Tibial nerve (tissue), 4 donors: ENCODE data around the gene TSPO. TPM values are rescaled to one million over a fixed set of nuclear protein-coding genes. Genes with fewer than 3 reads are reported as not detected.

ENCODE experiments used
- DNase-seq, 2 donors: peaks; one replicate each; pipeline ENCODE4 v3.0.0-alpha.2; 2019; ENCODE audit warnings: low spot score in 2 of 2
- H3K27ac ChIP-seq, 4 donors: fragments of 200-600 bp; sonication (generic) in 3 of 4; one replicate each; pipeline ENCODE4 v1.5.1; 2017 to 2019; ENCODE audit warnings: mild to moderate bottlenecking in 1 of 4
- H3K27me3 ChIP-seq, 2 donors: fragments of 200-600 bp; sonication (generic) in 1 of 2; one replicate each; pipeline versions ENCODE4 v1.5.1 to v1.6.0; 2017 to 2019
- H3K36me3 ChIP-seq, 3 donors: fragments of 200-600 bp; sonication (generic); one replicate each; pipeline ENCODE4 v1.5.1; 2018 to 2019
- H3K4me1 ChIP-seq, 4 donors: fragments of 200-600 bp; sonication (generic) in 3 of 4; one replicate each; pipeline ENCODE4 v1.5.1; 2017 to 2019
- H3K4me3 ChIP-seq, 4 donors: fragments of 200-600 bp; sonication (generic) in 3 of 4; one replicate each; pipeline ENCODE4 v1.5.1; 2017 to 2019; ENCODE audit warnings: mild to moderate bottlenecking in 1 of 4, moderate library complexity in 1 of 4
- H3K9me3 ChIP-seq, 4 donors: fragments of 200-600 bp; sonication (generic) in 3 of 4; one replicate each; pipeline ENCODE4 v1.5.1; 2017 to 2019
- CTCF ChIP-seq, 5 experiments: fragments of 200-600 bp in 3 of 5; fragments of 450-650 bp in 2 of 5; sonication (generic) in 3 of 5; IDR thresholded peaks; one replicate each; pipeline ENCODE4 v1.5.1; 2016 to 2019; ENCODE audit warnings: antibody characterized with exemption in 5 of 5, mild to moderate bottlenecking in 3 of 5, moderate library complexity in 2 of 5
- EP300 ChIP-seq, 2 donors: sonication (generic); formaldehyde crosslinking; IDR thresholded peaks; one replicate each; pipeline ENCODE4 v1.6.1; 2017; ENCODE audit warnings: antibody characterized with exemption in 2 of 2, mild to moderate bottlenecking in 1 of 2
- POLR2A ChIP-seq, 2 donors: fragments of 450-650 bp; IDR thresholded peaks; one replicate each; pipeline ENCODE4 v1.6.1; 2017; ENCODE audit warnings: antibody characterized with exemption in 2 of 2, mild to moderate bottlenecking in 2 of 2, moderate library complexity in 2 of 2
- WGBS, 2 donors: methylation state at CpG; one replicate each; pipeline ENCODE4 v1.1.5; 2018; 5-methylcytosine and 5-hydroxymethylcytosine counted together
- total RNA-seq, 4 donors: library from RNA; depleted of rRNA; stranded (reverse); fragments of >200 nt; gene quantifications; one replicate each; pipeline ENCODE4 v1.1.0, GENCODE V29; 2016

The TSPO gene
- total RNA-seq, 4 donors from 2014 or later, result 399 to 538 (median 485) TPM

- peaks cover 0 to 6% (median 0%) of the 10 kb centered on the region in 3 donors for H3K36me3 ChIP-seq
- 57 to 75% methylated on average over 9 to 15 of the region's 15 CpGs for WGBS, 2 donors
- H3K27me3 ChIP-seq, result no peaks in the 10 kb centered on the region
- peak overlapping the region; percentile 61 to 91 (median 82) for H3K27ac ChIP-seq
- no peaks in the 10 kb centered on the region for H3K9me3 ChIP-seq
- H3K4me1 ChIP-seq, result peaks cover 0 to 42% (median 11%) of the 10 kb centered on the region in 4 donors
- H3K4me3 ChIP-seq, result peak overlapping the region; percentile 76 to 93 (median 84)
- no peak for DNase-seq
- TF ChIP-seq POLR2A (IDR thresholded peaks at IDR 0.05) (no peak), EP300 (IDR thresholded peaks at IDR 0.05) (no peak), CTCF (IDR thresholded peaks at IDR 0.05) (no peak)
Measured at GRCh38 chr22:43150731-43151206, 590 bp upstream of the TSPO start.

- TF ChIP-seq CTCF (IDR thresholded peaks at IDR 0.05), result no peak
- peak overlapping the region; percentile 61 to 91 (median 82) for H3K27ac ChIP-seq
- no peak for DNase-seq
- no peaks in the 10 kb centered on the region for H3K27me3 ChIP-seq
- WGBS, 2 donors, result 10 to 13% methylated on average over 14 to 18 of the region's 18 CpGs
- H3K4me1 ChIP-seq, result peaks cover 0 to 54% (median 11%) of the 10 kb centered on the region in 4 donors
- peaks cover 0 to 8% (median 0%) of the 10 kb centered on the region in 3 donors for H3K36me3 ChIP-seq
- H3K9me3 ChIP-seq, result no peaks in the 10 kb centered on the region
- peak overlapping the region; percentile 76 to 93 (median 84) for H3K4me3 ChIP-seq
Measured at GRCh38 chr22:43152003-43152356, 621 bp downstream of the TSPO start.

GRCh38 chr22:43152357-43153071 is 1.2 kb downstream of the TSPO start:
- H3K4me1 ChIP-seq, result peaks cover 0 to 56% (median 11%) of the 10 kb centered on the region in 4 donors
- 4 to 7% methylated on average over 16 to 19 of the region's 22 CpGs for WGBS, 2 donors
- peak; percentile 39 to 53 for DNase-seq

GRCh38 chr22:43153899-43154298 is 2.5 kb downstream of the TSPO start:
- Histone ChIP-seq H3K4me3 (no peak overlapping the region), H3K9me3 (no peaks in the 10 kb centered on the region), H3K27ac (peak overlapping the region in 2 of 4 donors; percentile 15 to 57), H3K4me1 (peaks cover 0 to 69% (median 14%) of the 10 kb centered on the region in 4 donors), H3K36me3 (peaks cover 0 to 9% (median 0%) of the 10 kb centered on the region in 3 donors), H3K27me3 (no peaks in the 10 kb centered on the region)
- TF ChIP-seq EP300 (IDR thresholded peaks at IDR 0.05) (no peak), CTCF (IDR thresholded peaks at IDR 0.05) (no peak), POLR2A (IDR thresholded peaks at IDR 0.05) (no peak)
- WGBS, 2 donors, result 35 to 40% methylated on average over 9 of the region's 9 CpGs
- DNase-seq, result no peak

More at GRCh38 chr22:43152357-43153071, 1.2 kb downstream of the TSPO start:
- no peaks in the 10 kb centered on the region for H3K9me3 ChIP-seq
- peak overlapping the region; percentile 61 to 91 (median 82) for H3K27ac ChIP-seq
- TF ChIP-seq CTCF (IDR thresholded peaks at IDR 0.05) (no peak), EP300 (IDR thresholded peaks at IDR 0.05) (peak in 1 of 2 donors; percentile 47), POLR2A (IDR thresholded peaks at IDR 0.05) (peak in 1 of 2 donors; percentile 18)
- no peaks in the 10 kb centered on the region for H3K27me3 ChIP-seq
- peak overlapping the region; percentile 76 to 93 (median 84) for H3K4me3 ChIP-seq
- H3K36me3 ChIP-seq, result peaks cover 0 to 8% (median 0%) of the 10 kb centered on the region in 3 donors

- H3K4me1 ChIP-seq, result peaks cover 0 to 80% (median 14%) of the 10 kb centered on the region in 4 donors
- no peak overlapping the region for H3K4me3 ChIP-seq
- no peaks in the 10 kb centered on the region for H3K9me3 ChIP-seq
- DNase-seq, result peak in 1 of 2 donors; percentile 44
- WGBS, 2 donors, result 77 to 80% methylated on average over 22 to 27 of the region's 27 CpGs
- TF ChIP-seq CTCF (IDR thresholded peaks at IDR 0.05) (no peak), POLR2A (IDR thresholded peaks at IDR 0.05) (no peak), EP300 (IDR thresholded peaks at IDR 0.05) (no peak)
- H3K27ac ChIP-seq, result peak overlapping the region in 2 of 4 donors; percentile 15 to 18
- peaks cover 0 to 19% (median 0%) of the 10 kb centered on the region in 3 donors for H3K36me3 ChIP-seq
- no peaks in the 10 kb centered on the region for H3K27me3 ChIP-seq
Measured at GRCh38 chr22:43154887-43155536, 3.7 kb downstream of the TSPO start.
